ENCODE measurements around the gene ALOX12B.

Gene ALOX12B

GRCh38 chr17:8057691-8058114 is 29.8 kb downstream of the ALOX12B start:
- H3K4me1 ChIP-seq (ENCODE audit: insufficient read depth, poor library complexity, severe bottlenecking): peaks cover 11% of the 10 kb centered on the region
- no peak overlapping the region for H3K27ac ChIP-seq (ENCODE audit: poor library complexity, severe bottlenecking)
- peak; percentile 88 for TF ChIP-seq CTCF (IDR thresholded peaks at IDR 0.05; ENCODE audit: poor library complexity, severe bottlenecking)
- no peak overlapping the region for H3K4me3 ChIP-seq (ENCODE audit: severe bottlenecking)
- no peaks in the 10 kb centered on the region for H3K9me3 ChIP-seq (ENCODE audit: severe bottlenecking)
- DNase-seq (ENCODE audit: low spot score): no peak
- peak; percentile 82 for ATAC-seq (ENCODE audit: low read depth)
- H3K27me3 ChIP-seq (ENCODE audit: insufficient read depth, poor library complexity, severe bottlenecking): no peaks in the 10 kb centered on the region
- H3K36me3 ChIP-seq (ENCODE audit: low read depth): no peaks in the 10 kb centered on the region

GRCh38 chr17:8056976-8057625 is 30.4 kb downstream of the ALOX12B start:
- Histone ChIP-seq H3K27me3 (ENCODE audit: insufficient read depth, poor library complexity, severe bottlenecking) (no peaks in the 10 kb centered on the region), H3K4me1 (ENCODE audit: insufficient read depth, poor library complexity, severe bottlenecking) (peaks cover 7% of the 10 kb centered on the region), H3K27ac (ENCODE audit: poor library complexity, severe bottlenecking) (no peak overlapping the region), H3K9me3 (ENCODE audit: severe bottlenecking) (no peaks in the 10 kb centered on the region), H3K36me3 (ENCODE audit: low read depth) (no peaks in the 10 kb centered on the region), H3K4me3 (ENCODE audit: severe bottlenecking) (no peak overlapping the region)
- no peak for TF ChIP-seq CTCF (IDR thresholded peaks at IDR 0.05; ENCODE audit: poor library complexity, severe bottlenecking)
- DNase-seq (ENCODE audit: low spot score) (no peak), ATAC-seq (ENCODE audit: low read depth) (no peak)

GRCh38 chr17:8056232-8056975 is 31.1 kb downstream of the ALOX12B start:
- no peaks in the 10 kb centered on the region for H3K27me3 ChIP-seq (ENCODE audit: insufficient read depth, poor library complexity, severe bottlenecking)
- no peaks in the 10 kb centered on the region for H3K9me3 ChIP-seq (ENCODE audit: severe bottlenecking)
- H3K36me3 ChIP-seq (ENCODE audit: low read depth): no peaks in the 10 kb centered on the region
- H3K4me1 ChIP-seq (ENCODE audit: insufficient read depth, poor library complexity, severe bottlenecking): peaks cover 7% of the 10 kb centered on the region
- TF ChIP-seq CTCF (IDR thresholded peaks at IDR 0.05; ENCODE audit: poor library complexity, severe bottlenecking): no peak
- H3K4me3 ChIP-seq (ENCODE audit: severe bottlenecking): no peak overlapping the region
- DNase-seq (ENCODE audit: low spot score) (no peak), ATAC-seq (ENCODE audit: low read depth) (peak; percentile 82)
- no peak overlapping the region for H3K27ac ChIP-seq (ENCODE audit: poor library complexity, severe bottlenecking)

- ATAC-seq (ENCODE audit: low read depth) (no peak), DNase-seq (ENCODE audit: low spot score) (no peak)
- no peak for TF ChIP-seq CTCF (IDR thresholded peaks at IDR 0.05; ENCODE audit: poor library complexity, severe bottlenecking)
- no peaks in the 10 kb centered on the region for H3K36me3 ChIP-seq (ENCODE audit: low read depth)
- H3K27me3 ChIP-seq (ENCODE audit: insufficient read depth, poor library complexity, severe bottlenecking): no peaks in the 10 kb centered on the region
- no peak overlapping the region for H3K4me3 ChIP-seq (ENCODE audit: severe bottlenecking)
- no peak overlapping the region for H3K27ac ChIP-seq (ENCODE audit: poor library complexity, severe bottlenecking)
- no peaks in the 10 kb centered on the region for H3K9me3 ChIP-seq (ENCODE audit: severe bottlenecking)
- H3K4me1 ChIP-seq (ENCODE audit: insufficient read depth, poor library complexity, severe bottlenecking): peaks cover 7% of the 10 kb centered on the region
These were observed 31.7 kb downstream of the ALOX12B start for GRCh38 chr17:8055851-8056231.

- Histone ChIP-seq H3K4me3 (ENCODE audit: severe bottlenecking) (no peak overlapping the region), H3K9me3 (ENCODE audit: severe bottlenecking) (no peaks in the 10 kb centered on the region), H3K4me1 (ENCODE audit: insufficient read depth, poor library complexity, severe bottlenecking) (peaks cover 7% of the 10 kb centered on the region), H3K27ac (ENCODE audit: poor library complexity, severe bottlenecking) (no peak overlapping the region), H3K27me3 (ENCODE audit: insufficient read depth, poor library complexity, severe bottlenecking) (no peaks in the 10 kb centered on the region), H3K36me3 (ENCODE audit: low read depth) (no peaks in the 10 kb centered on the region)
- no peak for DNase-seq (ENCODE audit: low spot score)
- ATAC-seq (ENCODE audit: low read depth): no peak
- TF ChIP-seq CTCF (IDR thresholded peaks at IDR 0.05; ENCODE audit: poor library complexity, severe bottlenecking): no peak
These were observed 33.9 kb downstream of the ALOX12B start for GRCh38 chr17:8053600-8053999.
